Pons (tissue), 1 donor: ENCODE results near the gene ADARB1.

ENCODE experiments used
- DNase-seq: peaks from one replicate; pipeline ENCODE4 v3.0.0-alpha.2; 2016; ENCODE audit warnings: low spot score

Gene ADARB1

DNA sequence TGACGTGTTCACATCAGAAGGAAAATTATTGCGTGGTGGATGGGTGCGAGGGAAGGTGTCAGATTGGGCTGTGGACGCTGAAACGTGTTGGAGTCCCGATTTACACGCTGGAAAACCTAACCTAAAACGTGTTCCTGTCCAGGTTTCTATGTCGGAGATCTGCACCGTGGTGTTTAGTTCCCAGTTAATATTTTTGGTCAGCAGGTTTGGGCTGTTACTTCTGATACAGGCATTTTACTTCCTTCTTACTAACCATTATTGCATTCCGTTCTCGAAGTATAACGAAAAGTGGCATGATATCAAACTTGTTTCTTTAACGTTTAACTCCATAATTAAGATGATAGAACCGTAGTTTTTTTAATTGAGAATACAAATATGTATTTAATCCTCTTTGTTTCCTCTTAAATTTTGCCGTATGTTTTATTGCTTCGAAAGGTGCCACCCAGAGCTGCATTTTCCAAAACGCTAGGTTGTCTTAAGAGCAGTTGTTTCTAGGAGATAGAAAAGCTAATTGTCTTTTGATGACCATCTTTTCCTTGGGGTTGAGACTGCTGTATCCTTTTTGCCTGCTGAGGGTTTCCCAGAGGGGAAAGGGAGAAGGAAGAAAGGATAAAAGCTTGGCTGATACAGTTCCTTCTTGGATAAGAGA, 1.3 kb downstream of the ADARB1 start:
- DNase-seq: no peak

DNA sequence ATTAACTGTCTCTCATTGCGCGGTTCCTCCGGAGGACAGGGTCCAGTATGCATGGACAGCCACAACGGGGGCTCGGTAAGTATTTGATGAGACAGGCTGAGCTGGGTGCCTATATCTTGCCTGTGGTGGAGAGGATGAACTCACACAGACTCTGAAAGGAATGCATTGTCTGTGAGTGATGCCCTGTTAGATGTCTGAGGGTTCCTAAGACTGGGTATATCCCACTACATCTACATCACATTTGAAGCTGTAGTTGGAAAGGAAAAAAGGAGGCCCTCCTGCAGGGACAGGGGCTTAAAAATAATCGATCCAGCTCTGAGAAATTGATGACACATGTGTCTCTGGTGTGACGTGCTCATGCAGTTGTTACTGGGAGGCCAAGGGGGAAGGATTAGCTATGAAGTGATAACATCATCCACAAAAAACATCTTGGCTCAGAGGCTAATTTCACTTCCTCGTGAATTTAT, 1.9 kb downstream of the ADARB1 start:
- peak; percentile 26 for DNase-seq

DNA sequence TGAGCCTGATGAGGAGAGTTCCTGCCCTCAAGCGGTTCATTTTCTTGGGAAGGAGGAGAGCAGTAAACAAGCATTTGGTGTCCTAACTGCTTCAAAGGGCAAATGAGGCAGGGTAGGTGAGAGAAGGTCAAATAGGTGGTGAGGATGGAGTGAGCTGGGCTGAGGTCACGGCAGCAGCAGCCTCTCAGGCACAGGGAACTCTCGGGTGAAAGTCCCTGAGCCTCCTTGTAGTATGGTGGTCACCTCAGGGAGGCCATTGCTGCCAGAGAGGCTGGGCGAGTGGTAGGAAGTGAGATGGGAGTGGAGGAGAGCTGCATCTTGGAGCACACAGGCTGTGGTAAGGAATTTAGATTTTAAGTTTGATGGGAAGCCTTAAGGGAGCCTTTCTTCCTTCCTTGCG, 4.0 kb downstream of the ADARB1 start:
- no peak for DNase-seq

DNA sequence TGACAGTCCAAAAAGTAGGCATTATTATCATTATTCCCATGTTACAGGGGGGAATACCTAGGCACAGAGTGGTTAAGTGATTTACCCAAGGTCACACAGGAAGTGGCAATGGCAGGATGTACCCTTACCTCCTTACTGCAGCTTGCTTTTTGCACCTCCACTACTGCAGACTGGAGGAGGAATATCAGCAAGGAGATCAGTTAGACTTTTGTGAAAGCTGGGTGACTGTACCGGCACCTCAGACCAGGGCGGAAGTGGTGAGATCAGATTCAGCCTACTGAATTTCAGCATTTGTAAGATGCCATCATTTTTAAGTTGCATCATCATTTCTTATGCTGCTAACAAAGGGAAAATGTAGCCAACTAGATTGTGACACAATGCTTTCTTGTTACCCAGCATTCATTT, 4.5 kb downstream of the ADARB1 start:
- no peak for DNase-seq

- DNase-seq: no peak
These were observed 5.0 kb downstream of the ADARB1 start for GRCh38 chr21:45079351-45079750.

DNA sequence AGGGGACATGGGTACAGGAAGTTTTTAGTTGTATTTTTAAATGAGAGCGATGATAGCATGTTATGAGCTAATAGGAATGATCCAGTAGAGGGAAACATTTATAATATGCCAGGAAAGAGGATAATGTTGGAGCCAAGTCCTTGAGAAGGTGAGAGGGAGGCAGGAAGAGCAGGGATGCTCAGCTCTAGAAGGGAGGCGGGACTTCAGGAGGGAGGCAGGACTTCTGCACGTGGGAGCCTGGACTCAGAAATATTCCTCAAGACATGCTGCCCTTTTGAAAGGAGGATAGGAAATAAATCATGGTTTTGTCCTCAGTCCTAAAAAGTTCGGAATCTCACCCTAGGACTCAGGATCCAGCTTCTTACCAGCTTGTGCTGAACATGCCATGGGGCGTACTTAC, 5.9 kb downstream of the ADARB1 start:
- no peak for DNase-seq

- DNase-seq: no peak
These were observed 6.4 kb downstream of the ADARB1 start for GRCh38 chr21:45080639-45081414.

DNA sequence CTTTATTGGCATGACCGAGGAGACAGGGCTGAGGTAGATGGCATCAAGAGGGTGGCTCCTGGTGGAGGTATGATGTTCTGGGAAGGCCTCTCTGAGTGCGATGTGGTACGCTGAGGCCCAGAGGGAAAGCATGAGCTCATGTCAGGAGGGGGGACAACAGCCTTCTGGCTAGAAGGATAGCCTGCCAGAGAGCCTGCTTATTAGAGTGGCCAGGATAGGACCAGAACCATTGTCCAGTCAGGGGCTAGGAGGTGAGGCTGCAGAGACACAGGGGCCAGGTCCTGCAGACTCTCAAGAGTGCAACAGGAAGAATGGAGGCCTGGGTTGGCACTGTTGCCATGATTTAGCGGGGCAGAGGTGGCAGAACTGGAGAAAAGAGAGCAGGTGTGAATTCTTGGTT, 7.3 kb downstream of the ADARB1 start:
- DNase-seq: no peak

GRCh38 chr21:45082736-45083135, 8.4 kb downstream of the ADARB1 start:
- no peak for DNase-seq

- DNase-seq: no peak
These were observed 9.7 kb downstream of the ADARB1 start for GRCh38 chr21:45084121-45084520.

DNA sequence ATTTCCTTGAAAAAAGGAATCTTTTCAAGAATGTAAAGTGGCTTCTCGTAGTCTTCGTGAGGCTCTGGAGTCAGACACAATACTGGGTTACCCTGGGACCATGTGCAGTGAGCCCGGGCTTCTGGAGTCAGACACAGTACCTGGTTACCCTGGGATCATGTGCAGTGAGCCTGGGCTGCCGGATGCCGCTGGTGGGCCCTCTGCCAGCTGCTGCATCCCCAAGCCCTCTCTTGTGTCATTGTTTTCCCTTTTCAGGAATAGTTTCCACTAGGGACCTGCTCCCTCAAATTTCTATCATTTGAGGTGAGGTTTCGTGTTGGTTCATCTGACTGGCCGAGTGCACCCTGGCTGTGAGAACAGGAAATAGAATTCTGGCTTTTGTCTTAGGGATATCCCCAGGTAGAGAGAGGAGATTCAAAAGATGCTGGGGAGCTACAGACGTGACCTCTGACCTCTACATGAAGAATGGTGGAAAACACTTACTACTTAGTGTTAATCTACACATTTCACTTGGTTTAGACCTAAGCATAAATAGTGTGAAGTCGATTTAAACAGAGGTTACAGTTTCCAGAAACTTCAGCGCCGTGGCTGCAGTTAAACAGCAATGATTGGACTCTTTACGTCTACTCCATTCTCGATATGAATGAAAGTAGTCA, 10.6 kb downstream of the ADARB1 start:
- no peak for DNase-seq

DNA sequence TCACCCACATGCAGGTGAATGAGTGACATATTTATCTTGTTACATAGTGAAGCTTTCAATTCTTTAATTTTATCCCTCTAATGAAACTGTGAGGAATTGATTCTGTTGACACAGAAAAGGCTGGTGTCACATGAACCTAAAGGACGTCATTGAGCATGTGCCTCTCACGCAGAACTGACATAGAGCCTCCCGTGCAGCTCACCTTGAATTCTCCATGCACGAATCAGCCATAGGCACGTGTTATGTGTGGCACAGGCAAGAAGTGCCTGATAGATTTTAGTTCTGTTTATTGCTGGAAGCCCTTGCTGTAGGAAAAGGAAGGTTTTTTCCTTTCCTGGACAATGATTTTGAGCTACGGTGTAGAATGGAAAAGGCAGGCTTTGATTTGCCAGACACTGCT, 11.3 kb downstream of the ADARB1 start:
- DNase-seq: no peak

DNA sequence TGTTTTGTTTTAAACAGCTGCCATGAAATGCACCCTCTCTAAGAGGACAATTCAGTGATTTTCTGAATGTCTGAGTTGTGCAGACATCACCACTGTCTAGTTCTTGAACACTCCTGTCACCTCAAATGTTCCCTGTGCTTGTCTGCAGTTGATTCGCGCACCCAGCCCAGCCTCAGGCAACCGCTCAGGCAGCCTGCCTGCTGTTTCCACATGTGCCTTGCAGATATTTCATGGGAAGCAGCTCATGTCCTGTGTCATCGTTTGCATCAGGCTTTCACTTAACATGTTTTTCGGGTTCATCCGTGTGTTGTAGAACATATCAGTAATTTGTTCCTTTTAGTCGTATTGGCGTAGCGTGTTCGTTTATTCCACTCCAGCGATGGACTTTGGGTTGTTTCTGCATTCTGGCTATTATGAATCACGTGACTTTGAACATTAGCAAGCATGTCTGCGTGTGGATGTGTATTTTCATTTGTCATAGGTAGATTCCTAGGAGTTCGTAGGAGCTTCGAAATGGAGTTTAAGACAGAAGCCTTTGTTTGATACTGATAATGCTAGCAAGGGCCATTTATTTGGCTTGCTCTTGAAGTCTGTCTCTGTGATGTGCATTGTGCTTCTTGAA, 12.1 kb downstream of the ADARB1 start:
- no peak for DNase-seq

- no peak for DNase-seq
These were observed 12.8 kb downstream of the ADARB1 start for GRCh38 chr21:45087022-45087823.

DNA sequence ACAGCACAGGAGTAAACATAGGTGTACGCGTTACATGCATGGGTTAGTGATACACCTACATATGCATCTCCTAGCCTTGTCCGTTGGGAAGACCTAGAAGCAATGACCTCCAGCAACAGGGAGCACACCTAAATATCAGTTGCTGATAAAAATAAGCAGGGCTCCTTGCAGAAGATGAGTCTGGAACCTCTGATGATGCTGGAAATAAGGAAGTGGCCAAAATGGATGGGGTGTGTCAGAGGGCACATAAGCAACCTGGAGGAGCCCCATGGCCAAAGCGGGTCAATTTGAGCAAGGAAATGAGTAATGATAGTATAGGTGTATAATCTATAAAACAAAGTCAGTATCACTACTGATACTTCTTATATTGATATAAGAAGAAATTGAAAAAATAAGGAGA, 13.7 kb downstream of the ADARB1 start:
- no peak for DNase-seq

DNA sequence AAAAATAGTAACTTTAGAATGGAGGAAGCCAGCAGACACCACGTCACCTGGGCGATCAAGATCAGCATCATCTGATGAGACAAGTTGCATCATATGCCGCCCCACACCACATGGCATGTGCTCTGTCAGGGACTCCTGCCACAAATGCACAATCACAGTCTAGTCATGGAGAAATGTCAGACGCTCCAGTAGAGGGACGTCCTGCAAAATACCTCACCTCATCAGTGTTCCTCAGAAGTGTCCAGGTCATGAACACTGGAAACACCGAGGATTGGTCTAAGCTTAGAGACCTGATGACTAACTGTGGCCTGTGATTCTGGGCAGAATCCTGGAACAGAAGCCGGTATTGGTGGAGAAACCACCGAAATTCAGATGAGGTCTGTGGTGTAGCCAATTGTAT, 14.3 kb downstream of the ADARB1 start:
- DNase-seq: no peak

DNA sequence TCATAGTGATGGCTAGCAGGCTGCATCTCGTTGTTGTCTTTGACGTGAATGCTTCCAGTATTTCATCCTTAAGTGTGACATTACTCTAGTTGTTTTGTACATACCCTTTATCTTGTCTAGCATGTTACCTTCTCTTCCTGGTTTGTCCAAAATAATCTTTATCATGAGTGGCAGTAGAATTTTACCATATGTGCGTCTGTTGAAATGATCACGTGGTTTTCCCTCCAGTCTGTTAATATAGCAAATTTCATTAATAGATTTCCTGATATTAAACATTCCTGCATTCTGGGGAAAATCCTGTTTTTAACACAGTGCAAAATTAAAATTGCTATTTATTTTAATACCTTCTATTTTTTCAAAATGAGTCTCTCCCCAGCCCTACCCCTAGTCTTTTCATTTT, 15.6 kb downstream of the ADARB1 start:
- DNase-seq: no peak

DNA sequence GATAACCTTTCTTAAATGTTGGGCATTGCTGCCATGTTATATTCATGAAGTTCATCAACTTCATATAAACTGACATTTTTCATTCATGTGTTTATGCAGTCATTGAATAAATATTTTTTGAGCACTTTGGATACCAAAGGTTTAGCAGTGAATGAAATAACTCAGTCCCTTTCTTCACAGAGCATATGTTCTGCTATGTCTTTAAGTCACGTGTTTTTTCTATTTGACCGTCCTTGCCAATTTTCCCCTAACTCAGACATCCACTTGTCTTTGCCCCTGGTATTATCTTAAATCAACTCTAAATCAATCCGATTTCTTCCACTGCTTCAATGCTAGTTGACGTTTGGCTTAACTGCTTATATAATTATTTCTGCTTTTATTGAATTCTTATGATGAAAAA, 16.6 kb downstream of the ADARB1 start:
- DNase-seq: no peak

- DNase-seq: no peak
These were observed 17.4 kb downstream of the ADARB1 start for GRCh38 chr21:45091550-45092322.

- DNase-seq: no peak
These were observed 18.7 kb downstream of the ADARB1 start for GRCh38 chr21:45093035-45093532.

GRCh38 chr21:45094412-45094811, 20.0 kb downstream of the ADARB1 start:
- DNase-seq: no peak
